NCI-H748 (cell line): ENCODE measurements around the gene CYP2C9.
A peak's percentile ranks its signal among the peaks of the same experiment; 100 is the strongest.
"Not testable (repeated sequence)": the region's sequence is repeated elsewhere in the genome, so short reads cannot be mapped to it uniquely, and the experiment has no call there.

Experiments used
- DNase-seq: peaks from one replicate; lab custom pipeline; 2025; ENCODE audit not compliant: unreplicated experiment; lab: John Stamatoyannopoulos, UW

Gene CYP2C9

GRCh38 chr10:94938383-94938782 is at the start of gene CYP2C9:
Gene CYP2C9, plus strand, starts transcription at chr10:94938658. Its CDS starts 25 bp downstream, at chr10:94938683.
- no peak for DNase-seq

- no peak for DNase-seq
Measured at GRCh38 chr10:94889123-94889522, 49.3 kb upstream of the CYP2C9 start.

- DNase-seq = no peak
Measured at GRCh38 chr10:94890264-94891022, 48.0 kb upstream of the CYP2C9 start.

DNA sequence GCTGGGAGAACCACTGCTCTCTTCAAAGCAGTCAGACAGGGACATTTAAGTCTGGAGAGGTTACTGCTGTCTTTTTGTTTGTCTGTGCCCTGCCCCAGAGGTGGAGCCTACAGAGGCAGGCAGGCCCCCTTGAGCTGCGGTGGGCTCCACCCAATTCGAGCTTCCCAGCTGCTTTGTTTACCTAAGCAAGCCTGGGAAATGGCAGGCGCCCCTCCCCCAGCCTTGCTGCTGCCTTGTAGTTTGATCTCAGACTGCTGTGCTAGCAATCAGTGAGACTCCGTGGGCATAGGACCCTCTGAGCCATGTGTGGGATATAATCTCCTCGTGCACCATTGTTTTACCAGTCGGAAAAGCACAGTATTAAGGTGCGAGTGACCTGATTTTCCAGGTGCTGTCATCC is 40.0 kb upstream of the CYP2C9 start:
- DNase-seq = not testable (repeated sequence)

- DNase-seq = no peak
Measured at GRCh38 chr10:94902080-94902479, 36.4 kb upstream of the CYP2C9 start.

DNA sequence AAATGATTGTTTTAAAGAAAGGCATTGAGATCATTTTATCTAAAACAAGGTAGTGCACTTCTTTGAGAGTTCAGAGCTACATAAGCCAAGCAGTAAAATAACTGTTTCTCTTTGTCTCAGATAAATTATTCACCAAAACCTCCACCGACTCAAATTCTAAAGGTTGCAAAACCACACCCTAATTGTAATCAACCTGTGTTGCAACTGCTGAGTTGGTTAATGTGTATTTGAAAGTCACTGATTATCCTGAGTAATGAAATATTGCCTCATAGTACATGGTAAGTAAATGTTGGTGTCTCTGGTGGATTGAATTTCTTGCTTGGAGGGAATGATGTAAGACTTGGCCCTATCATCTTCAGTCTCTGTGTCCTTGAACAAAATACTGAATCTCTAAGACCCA is 35.9 kb upstream of the CYP2C9 start:
- peak; percentile 43 for DNase-seq

GRCh38 chr10:94904506-94905148 is 33.8 kb upstream of the CYP2C9 start:
- peak; percentile 1 for DNase-seq

- no peak for DNase-seq
Measured at GRCh38 chr10:94916423-94916822, 22.0 kb upstream of the CYP2C9 start.

DNA sequence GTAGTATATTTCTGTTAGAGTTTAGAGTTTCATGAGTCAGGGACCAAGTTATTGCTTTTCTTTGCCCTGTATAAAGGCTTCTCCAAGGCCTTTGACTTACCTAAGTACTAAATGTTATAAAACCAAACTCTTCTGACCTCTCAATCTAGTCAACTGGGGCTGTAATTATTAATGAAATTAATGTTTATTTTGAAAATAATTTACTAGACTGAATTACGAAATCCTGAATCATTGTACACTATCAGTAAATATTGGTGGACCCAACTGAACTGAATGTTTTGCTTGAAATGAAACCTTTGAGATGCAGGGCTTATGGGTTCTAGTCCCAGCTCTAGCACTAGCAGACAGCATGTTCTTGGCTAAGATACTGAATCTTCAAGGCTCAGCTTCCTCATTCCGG is 1.7 kb upstream of the CYP2C9 start:
- no peak for DNase-seq

DNA sequence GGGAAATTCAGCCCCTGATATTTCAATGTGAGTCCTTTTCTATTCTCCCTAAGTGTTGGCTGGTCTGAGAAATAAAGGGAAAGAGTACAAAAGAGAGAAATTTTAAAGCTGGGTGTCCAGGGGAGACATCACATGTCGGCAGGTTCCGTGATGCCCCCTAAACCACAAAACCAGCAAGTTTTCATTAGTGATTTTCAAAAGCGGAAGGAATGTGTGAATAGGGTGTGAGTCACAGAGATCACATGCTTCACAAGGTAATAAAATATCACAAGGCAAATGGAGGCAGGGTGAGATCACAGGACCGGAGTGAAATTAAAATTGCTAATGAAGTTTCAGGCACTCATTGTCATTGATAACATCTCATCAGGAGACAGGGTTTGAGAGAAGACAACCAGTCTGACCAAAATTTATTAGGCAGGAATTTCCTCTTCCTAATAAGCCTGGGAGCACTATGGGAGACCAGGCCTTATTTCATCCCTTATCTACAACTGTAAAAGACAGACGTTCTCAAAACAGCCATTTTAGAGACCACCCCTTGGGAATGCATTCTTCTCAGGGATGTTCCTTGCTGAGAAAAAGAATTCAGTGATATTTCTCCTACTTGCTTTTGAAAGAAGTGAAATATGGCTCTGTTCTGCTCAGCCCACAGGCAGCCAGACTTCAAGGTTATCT is 5.1 kb downstream of the CYP2C9 start:
- not testable (repeated sequence) for DNase-seq

- not testable (repeated sequence) for DNase-seq
Measured at GRCh38 chr10:94946181-94946580, 7.7 kb downstream of the CYP2C9 start.

DNA sequence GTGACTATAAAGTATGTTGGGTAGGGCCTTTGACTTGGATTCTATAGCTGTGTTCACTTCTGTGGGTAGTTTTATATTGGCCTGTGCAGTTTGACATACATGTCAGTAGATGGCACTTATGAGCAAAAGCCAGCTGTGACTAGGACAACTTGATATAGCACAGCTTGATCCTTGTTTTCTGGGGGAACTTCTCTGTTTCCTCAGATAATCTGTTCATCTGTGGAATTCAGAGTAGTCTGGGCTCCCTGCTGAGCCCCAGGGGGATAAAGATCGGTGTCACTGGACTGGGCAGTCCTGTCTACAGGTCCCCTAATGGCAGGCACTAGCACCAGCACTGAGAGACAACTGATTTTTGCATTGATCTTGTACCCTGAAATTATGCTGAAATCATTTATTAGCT is 25.4 kb downstream of the CYP2C9 start:
- peak; percentile 68 for DNase-seq

- no peak for DNase-seq
Measured at GRCh38 chr10:94983555-94983954, 45.1 kb downstream of the CYP2C9 start.

GRCh38 chr10:94989192-94989591 is 50.7 kb downstream of the CYP2C9 start:
- DNase-seq = no peak

GRCh38 chr10:94991243-94991888 is 52.9 kb downstream of the CYP2C9 start:
- peak; percentile 6 for DNase-seq

DNA sequence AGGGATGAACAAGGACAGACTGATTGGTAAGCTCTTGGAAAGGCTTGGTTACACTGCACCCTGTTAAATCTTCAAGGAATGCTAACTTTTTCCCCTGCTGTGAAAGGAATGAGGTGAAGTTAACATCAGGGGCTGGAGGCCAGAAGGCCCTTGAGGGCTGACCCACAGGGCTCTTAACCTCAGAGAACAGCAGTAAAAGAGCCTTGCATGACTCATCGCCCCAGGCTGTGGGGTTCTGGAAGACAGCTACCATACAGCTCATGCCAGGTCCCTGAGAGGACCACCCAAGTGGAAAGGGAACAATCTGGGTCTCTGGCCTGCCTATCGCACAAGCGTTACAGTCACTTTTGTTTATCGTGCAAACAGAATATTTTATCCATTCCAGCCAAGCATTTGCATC is 54.4 kb downstream of the CYP2C9 start:
- DNase-seq = no peak

- DNase-seq = peak; percentile 26
Measured at GRCh38 chr10:94997741-94998174, 59.3 kb downstream of the CYP2C9 start.

- DNase-seq = no peak
Measured at GRCh38 chr10:95026461-95026860, 88.0 kb downstream of the CYP2C9 start.

DNA sequence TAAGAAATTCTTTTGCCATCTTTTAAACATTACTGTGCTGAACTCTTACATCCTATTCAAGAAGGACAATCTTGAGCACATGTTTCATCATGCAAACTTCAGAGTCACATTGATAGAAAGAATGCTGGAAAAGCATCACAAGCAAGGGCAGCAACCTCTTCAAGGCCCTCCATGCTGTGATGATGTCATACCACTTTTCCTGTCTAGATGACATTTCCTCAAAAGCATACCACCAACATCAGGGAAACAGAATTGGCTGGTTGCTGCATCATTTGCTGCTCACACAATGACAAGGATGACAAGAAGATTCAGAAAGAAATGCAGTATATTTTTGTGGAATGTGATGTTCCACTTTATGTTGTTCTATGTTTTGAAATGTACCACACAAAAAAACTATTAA is 93.2 kb downstream of the CYP2C9 start:
- no peak for DNase-seq

DNA sequence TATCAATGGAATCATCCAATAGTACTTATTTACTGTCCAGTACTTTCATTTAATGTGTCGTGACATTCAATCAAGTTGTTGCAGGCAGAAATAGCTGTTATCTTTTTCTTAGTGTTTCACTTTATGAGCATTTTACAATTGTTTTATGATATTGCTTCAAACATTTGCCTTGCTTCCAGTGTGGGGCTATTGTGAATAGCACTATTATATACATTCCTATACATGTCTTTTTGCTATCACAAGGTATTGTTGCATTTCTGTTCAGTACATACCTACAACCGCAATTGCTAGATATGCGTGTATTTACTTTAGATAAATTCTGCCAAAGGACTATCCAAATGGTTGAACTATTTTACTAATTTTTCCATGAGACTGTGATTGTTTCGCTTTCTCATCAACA is 95.9 kb downstream of the CYP2C9 start:
- no peak for DNase-seq
